MM.1S (cell line): ENCODE data around the gene NUB1.

Source experiments
- EZH2 ChIP-seq: fragments of 300-600 bp; sonication (generic); optimal IDR thresholded peaks from 2 replicates; pipeline ENCODE3; 2017; ENCODE audit warnings: low read depth, mild to moderate bottlenecking, antibody characterized with exemption, low read length, mixed read lengths
- TF ChIP-seq, protein P1 (sequence below): fragments of 300-600 bp; sonication (generic); IDR thresholded peaks from 2 replicates; pipeline ENCODE4 v1.5.1; 2016; ENCODE audit warnings: antibody characterized with exemption, low read length, mixed read lengths

DNA sequence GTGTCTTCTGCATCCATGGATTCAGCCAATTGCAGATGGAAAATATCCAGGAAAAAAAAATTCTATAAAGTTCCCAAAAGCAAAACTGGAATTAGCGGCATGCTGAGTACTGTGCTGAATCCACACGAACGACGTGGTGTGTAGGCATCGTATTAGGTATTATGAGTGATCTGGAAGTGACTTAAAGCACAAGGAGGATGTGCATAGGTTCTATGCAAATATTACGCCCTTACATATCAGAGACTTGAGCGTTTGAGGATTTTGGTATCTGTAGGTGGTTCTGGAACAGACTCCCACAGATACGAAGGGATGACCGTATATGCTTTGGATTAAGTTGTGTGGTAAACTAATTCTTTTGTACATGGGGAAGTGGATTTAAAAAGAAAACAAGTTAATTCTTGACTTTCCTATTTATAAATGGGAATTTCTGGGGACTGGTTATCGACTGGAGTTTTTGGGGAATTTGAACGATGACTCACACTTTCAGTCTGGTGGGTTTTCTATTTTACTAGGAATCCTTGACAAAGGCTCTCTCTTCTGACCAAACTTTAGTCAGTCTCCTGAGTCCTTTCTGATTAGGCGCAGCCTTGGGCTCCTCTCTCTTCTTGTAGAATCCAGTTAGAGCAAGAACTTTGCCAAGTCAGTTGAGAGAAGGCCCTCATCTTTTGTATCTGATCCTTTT is 5.4 kb upstream of the NUB1 start:
- no peak for TF ChIP-seq EZH2
- TF ChIP-seq, protein P1, sequence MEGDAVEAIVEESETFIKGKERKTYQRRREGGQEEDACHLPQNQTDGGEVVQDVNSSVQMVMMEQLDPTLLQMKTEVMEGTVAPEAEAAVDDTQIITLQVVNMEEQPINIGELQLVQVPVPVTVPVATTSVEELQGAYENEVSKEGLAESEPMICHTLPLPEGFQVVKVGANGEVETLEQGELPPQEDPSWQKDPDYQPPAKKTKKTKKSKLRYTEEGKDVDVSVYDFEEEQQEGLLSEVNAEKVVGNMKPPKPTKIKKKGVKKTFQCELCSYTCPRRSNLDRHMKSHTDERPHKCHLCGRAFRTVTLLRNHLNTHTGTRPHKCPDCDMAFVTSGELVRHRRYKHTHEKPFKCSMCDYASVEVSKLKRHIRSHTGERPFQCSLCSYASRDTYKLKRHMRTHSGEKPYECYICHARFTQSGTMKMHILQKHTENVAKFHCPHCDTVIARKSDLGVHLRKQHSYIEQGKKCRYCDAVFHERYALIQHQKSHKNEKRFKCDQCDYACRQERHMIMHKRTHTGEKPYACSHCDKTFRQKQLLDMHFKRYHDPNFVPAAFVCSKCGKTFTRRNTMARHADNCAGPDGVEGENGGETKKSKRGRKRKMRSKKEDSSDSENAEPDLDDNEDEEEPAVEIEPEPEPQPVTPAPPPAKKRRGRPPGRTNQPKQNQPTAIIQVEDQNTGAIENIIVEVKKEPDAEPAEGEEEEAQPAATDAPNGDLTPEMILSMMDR: no peak
